Prostate gland (tissue), 2 donors: ENCODE results near the gene SLC37A4. TPM values are rescaled to one million over a fixed set of nuclear protein-coding genes. Genes with fewer than 3 reads are reported as not detected.

Experiments used
- DNase-seq: peaks from one replicate; pipeline ENCODE4 v3.0.0-alpha.2; 2019; ENCODE audit warnings: low spot score
- H3K27ac ChIP-seq, 2 donors: fragments of 200-600 bp; sonication (generic); 2 replicates each; pipeline ENCODE4 v1.5.1; 2017 to 2019
- H3K27me3 ChIP-seq: fragments of 200-600 bp; sonication (generic); replicated peaks from 2 replicates; pipeline ENCODE4 v1.5.1; 2019; ENCODE audit not compliant: insufficient read depth
- H3K36me3 ChIP-seq, 2 donors: fragments of 200-600 bp; sonication (generic); 1 replicate in 1 of 2; 2 replicates in 1 of 2; pipeline versions ENCODE4 v1.5.1 to v1.8.1; 2017 to 2019
- H3K4me1 ChIP-seq: fragments of 200-600 bp; sonication (generic); replicated peaks from 2 replicates; pipeline ENCODE4 v1.5.1; 2019
- H3K4me3 ChIP-seq, 2 donors: fragments of 200-600 bp; sonication (generic); 2 replicates each; pipeline ENCODE4 v1.5.1; 2017 to 2019
- H3K9me3 ChIP-seq: fragments of 200-600 bp; sonication (generic); 2 replicates; pipeline ENCODE4 v1.5.1; 2017
- CTCF ChIP-seq, 4 experiments: fragments of 200-600 bp in 2 of 4; fragments of 450-650 bp in 2 of 4; sonication (generic) in 2 of 4; IDR thresholded peaks; 1 replicate in 3 of 4; 2 replicates in 1 of 4; pipeline ENCODE4 v1.5.1; 2016 to 2019; ENCODE audit warnings: antibody characterized with exemption in 4 of 4, mild to moderate bottlenecking in 2 of 4, moderate library complexity in 2 of 4
- POLR2A ChIP-seq: fragments of 450-650 bp; IDR thresholded peaks from one replicate; pipeline ENCODE4 v1.6.1; 2016; ENCODE audit warnings: antibody characterized with exemption, mild to moderate bottlenecking
- POLR2AphosphoS5 ChIP-seq: sonication (generic); formaldehyde crosslinking; IDR thresholded peaks from one replicate; pipeline ENCODE4 v1.6.1; 2017; ENCODE audit warnings: antibody characterized with exemption
- WGBS: methylation state at CpG from one replicate; pipeline ENCODE4 v1.1.5; 2018; 5-methylcytosine and 5-hydroxymethylcytosine counted together
- intact Hi-C: fragments of 100-400 bp; cut with DNase I; formaldehyde crosslinking; loops from one replicate; pipeline ENCODE4 v1.14.2; 2022
- total RNA-seq, 2 donors: library from RNA; depleted of rRNA; stranded (reverse); fragments of >200 nt; gene quantifications; one replicate each; pipeline ENCODE4 v1.1.0, GENCODE V29; 2016

SLC37A4 gene
- total RNA-seq, 2 donors from 2014 or later = 36.2 to 58.7 TPM

DNA sequence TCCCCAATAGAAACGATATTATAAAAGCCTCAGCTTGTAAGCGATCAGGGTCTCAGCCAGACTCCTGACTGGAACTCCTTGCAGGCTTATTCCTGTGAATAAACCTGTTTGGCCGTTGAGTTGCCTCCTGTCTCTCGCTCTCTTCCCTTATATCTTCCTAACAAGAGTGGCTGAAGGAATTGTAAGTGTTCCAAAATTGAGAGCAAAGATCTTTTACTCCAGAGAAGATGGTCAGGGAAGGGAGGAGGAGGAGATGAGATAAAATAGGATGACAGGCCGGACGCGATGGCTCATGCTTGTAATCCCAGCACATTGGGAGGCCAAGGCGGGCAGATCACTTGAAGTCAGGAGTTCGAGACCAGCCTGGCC lies 1.2 kb upstream of the SLC37A4 start:
- H3K27me3 ChIP-seq = no peaks in the 10 kb centered on the region
- no peak for TF ChIP-seq CTCF (IDR thresholded peaks at IDR 0.05)
- no peak for TF ChIP-seq POLR2AphosphoS5
- no peak for TF ChIP-seq POLR2A
- H3K4me3 ChIP-seq = no peak overlapping the region
- intact Hi-C loops = no loop called here
- WGBS = 83% methylated on average over 9 of the region's 9 CpGs
- no peak overlapping the region for H3K27ac ChIP-seq
- H3K9me3 ChIP-seq = no peaks in the 10 kb centered on the region
- no peaks in the 10 kb centered on the region for H3K36me3 ChIP-seq
- DNase-seq = no peak
- H3K4me1 ChIP-seq = peaks cover 17% of the 10 kb centered on the region

GRCh38 chr11:119030029-119030328 lies 698 bp downstream of the SLC37A4 start:
- intact Hi-C loops = no loop called here
- no peak for DNase-seq
- peak overlapping the region; percentile 68 to 75 for H3K4me3 ChIP-seq
- H3K9me3 ChIP-seq = no peaks in the 10 kb centered on the region
- no peaks in the 10 kb centered on the region for H3K36me3 ChIP-seq
- peaks cover 17% of the 10 kb centered on the region for H3K4me1 ChIP-seq
- WGBS = 3% methylated on average over 13 of the region's 13 CpGs
- H3K27me3 ChIP-seq = no peaks in the 10 kb centered on the region
- peak overlapping the region; percentile 91 to 93 for H3K27ac ChIP-seq
- TF ChIP-seq POLR2AphosphoS5 = no peak
- TF ChIP-seq CTCF (IDR thresholded peaks at IDR 0.05) = no peak
- TF ChIP-seq POLR2A = no peak

DNA sequence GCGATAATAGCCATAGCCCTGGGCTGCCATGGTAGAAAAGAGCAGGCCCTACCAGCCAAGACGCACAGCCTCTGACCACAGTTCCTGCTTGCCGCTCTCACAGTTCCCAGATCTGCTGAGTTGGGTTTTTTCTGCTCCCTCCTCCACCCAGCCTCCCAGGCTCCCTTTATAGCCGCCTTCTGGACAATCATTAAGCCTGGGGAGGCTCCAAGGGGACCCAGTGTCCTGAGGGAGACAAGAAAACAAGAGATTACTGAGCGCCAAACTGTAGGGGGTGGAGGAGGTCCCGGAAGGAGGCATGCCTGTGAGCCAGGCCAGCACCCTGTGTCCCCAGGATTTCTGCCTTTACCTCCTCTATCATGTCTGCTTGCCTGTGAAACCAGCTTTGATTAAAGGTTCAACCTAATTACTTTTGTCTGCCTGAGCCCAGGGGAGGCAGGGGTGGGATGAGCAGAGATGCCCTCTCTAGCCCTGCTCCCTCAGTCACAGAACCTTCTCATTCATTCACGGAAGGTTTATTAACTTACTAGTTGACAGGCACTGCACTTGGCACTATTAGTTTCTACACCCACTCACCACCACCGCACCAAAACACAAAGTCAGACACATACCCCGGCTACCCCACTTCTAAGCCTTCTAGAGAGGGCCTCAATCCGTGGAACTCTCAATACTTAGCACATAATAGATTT lies 1.2 kb downstream of the SLC37A4 start:
- 45% methylated on average over 10 of the region's 10 CpGs for WGBS
- H3K36me3 ChIP-seq = no peaks in the 10 kb centered on the region
- TF ChIP-seq CTCF (IDR thresholded peaks at IDR 0.05) = peak in 1 of 4 experiments; percentile 4
- no peak for TF ChIP-seq POLR2A
- peak; percentile 75 for TF ChIP-seq POLR2AphosphoS5
- H3K27ac ChIP-seq = peak overlapping the region; percentile 91 to 93
- no peaks in the 10 kb centered on the region for H3K9me3 ChIP-seq
- intact Hi-C loops = no loop called here
- peaks cover 17% of the 10 kb centered on the region for H3K4me1 ChIP-seq
- no peaks in the 10 kb centered on the region for H3K27me3 ChIP-seq
- H3K4me3 ChIP-seq = peak overlapping the region; percentile 68 to 75
- peak; percentile 48 for DNase-seq

DNA sequence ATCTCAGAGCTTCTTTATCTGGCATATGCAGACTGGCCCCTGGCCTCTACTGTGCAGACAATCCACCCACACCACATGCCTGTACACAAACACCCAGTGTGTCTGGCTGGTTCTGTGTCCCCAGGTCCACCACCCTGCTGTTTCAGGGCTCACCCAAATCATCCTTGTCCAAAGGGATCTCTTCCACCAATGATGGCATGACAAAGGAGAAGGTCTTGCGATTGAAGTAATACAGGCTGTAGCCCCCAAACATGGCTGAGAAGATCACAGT lies 1.7 kb downstream of the SLC37A4 start:
- DNase-seq = no peak
- TF ChIP-seq CTCF (IDR thresholded peaks at IDR 0.05) = no peak
- TF ChIP-seq POLR2AphosphoS5 = no peak
- no peak for TF ChIP-seq POLR2A
- peak overlapping the region in 1 of 2 donors; percentile 75 for H3K4me3 ChIP-seq
- H3K4me1 ChIP-seq = peaks cover 17% of the 10 kb centered on the region
- 80% methylated on average over 1 of the region's 1 CpG for WGBS
- intact Hi-C loops = no loop called here
- no peaks in the 10 kb centered on the region for H3K27me3 ChIP-seq
- H3K36me3 ChIP-seq = no peaks in the 10 kb centered on the region
- no peaks in the 10 kb centered on the region for H3K9me3 ChIP-seq
- H3K27ac ChIP-seq = peak overlapping the region; percentile 91 to 93

- peaks cover 18% of the 10 kb centered on the region for H3K4me1 ChIP-seq
- intact Hi-C loops = no loop called here
- no peaks in the 10 kb centered on the region for H3K27me3 ChIP-seq
- TF ChIP-seq CTCF (IDR thresholded peaks at IDR 0.05) (no peak), POLR2A (no peak), POLR2AphosphoS5 (no peak)
- no peaks in the 10 kb centered on the region for H3K36me3 ChIP-seq
- H3K9me3 ChIP-seq = no peaks in the 10 kb centered on the region
- 61% methylated on average over 9 of the region's 9 CpGs for WGBS
- DNase-seq = no peak
- H3K27ac ChIP-seq = peak overlapping the region; percentile 91 to 93
- peak overlapping the region in 1 of 2 donors; percentile 75 for H3K4me3 ChIP-seq
Measured at GRCh38 chr11:119028346-119029068, 2.2 kb downstream of the SLC37A4 start.
